ENCODE results near the gene PARL. TPM values are rescaled to one million over a fixed set of nuclear protein-coding genes. Genes with fewer than 3 reads are reported as not detected.

The PARL gene
- total RNA-seq, 4 donors from 2014 or later: 40.8 to 57.0 (median 47.6) TPM

DNA sequence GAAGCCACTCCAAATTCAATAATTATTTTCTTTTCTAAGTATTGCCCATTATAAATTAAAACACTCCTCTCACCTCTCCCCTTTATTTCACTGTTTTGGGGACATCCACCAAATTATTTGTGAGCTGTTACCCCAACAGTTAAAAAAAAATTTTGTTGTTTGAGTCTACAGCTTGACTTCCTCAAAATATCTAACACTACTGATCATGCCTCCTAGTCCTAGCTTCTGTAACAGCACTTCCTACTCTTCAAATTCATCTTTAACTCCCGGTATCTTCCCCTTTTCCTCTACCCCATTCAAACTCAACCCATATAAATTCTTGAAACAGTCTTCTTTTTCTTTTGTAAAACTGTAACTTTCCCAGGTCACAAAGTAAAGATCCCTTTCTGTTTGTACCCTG is 15.9 kb downstream of the PARL start:
- no peak for ATAC-seq (ENCODE audit: low FRiP score)
- TF ChIP-seq, protein P1, sequence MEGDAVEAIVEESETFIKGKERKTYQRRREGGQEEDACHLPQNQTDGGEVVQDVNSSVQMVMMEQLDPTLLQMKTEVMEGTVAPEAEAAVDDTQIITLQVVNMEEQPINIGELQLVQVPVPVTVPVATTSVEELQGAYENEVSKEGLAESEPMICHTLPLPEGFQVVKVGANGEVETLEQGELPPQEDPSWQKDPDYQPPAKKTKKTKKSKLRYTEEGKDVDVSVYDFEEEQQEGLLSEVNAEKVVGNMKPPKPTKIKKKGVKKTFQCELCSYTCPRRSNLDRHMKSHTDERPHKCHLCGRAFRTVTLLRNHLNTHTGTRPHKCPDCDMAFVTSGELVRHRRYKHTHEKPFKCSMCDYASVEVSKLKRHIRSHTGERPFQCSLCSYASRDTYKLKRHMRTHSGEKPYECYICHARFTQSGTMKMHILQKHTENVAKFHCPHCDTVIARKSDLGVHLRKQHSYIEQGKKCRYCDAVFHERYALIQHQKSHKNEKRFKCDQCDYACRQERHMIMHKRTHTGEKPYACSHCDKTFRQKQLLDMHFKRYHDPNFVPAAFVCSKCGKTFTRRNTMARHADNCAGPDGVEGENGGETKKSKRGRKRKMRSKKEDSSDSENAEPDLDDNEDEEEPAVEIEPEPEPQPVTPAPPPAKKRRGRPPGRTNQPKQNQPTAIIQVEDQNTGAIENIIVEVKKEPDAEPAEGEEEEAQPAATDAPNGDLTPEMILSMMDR (IDR thresholded peaks at IDR 0.05): no peak

DNA sequence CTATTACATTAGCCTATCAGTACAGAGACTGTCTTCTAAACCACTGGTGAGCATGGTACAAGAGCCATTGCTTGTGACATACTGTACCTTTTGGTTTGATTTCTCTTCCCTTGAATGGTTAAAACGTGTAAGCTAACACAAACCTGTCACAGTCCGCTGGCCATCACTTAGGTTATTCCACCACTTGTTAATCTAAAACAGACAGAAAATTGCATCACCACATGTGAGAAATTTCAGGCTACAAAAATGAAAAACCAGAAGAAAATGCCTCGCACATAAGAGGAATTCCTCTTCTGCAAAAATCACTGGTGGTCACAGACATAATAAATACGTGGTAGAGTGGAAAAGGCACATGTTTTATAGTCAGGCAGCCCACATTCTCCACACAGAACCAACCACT is 22.1 kb downstream of the PARL start:
- TF ChIP-seq, protein P1 (IDR thresholded peaks at IDR 0.05): no peak
- no peak for DNase-seq (ENCODE audit: low spot score)
- ATAC-seq (ENCODE audit: low FRiP score): no peak

More for the DNA sequence above, 15.9 kb downstream of the PARL start:
- no peak for DNase-seq (ENCODE audit: low spot score)

DNA sequence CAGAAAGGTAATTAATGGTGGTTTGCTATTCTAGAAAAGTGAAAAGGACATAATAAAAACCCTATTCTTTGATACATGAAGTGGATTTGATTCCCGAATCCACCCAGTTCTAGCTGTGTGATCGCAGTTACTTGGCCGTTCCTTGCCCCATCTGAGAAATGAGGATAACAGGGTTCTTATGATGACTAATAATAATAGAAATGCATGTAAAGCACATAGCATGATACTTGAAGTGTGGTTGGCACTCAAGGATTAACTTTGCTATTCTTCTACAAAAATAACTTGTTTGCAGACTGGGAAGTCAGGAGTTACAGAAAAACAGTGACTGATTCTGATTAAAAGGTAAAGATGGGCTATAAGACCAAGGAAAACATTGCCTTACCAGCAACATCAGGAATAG is 26.8 kb downstream of the PARL start:
- TF ChIP-seq, protein P1 (IDR thresholded peaks at IDR 0.05): no peak
- ATAC-seq (ENCODE audit: low FRiP score): no peak
- DNase-seq (ENCODE audit: low spot score): no peak

DNA sequence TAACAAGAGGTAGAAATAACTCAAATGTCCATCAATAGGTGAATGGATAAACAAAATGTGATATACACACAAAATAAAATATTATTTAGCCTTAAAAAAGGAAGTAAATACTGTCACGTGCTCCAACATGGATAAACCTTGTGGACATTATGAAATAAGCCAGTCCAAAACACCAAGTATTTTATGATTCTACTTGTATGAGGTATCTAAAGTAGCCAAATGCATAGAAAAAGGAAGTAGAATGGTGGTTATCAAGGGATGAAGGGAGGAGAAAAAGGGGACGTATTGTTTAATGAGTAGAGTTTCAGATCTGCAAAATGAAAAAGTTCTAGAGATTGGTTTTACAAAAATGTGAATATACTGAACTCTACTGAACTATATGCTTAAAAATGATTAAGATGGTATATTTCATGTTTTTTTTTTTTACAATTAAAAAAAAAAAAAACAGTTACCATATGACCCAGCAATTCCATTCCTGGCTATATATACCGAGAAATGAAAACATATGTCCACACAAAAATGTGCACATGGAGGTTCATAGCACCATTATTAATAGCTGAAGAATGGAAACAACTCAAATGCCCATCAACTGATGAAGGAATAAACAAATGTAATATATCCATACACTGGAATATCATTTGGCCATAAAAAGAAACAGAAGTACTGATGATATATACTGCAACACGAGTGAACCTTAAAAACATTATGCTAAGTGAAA is 30.2 kb downstream of the PARL start:
- TF ChIP-seq, protein P1 (IDR thresholded peaks at IDR 0.05): no peak
- no peak for ATAC-seq (ENCODE audit: low FRiP score)

DNA sequence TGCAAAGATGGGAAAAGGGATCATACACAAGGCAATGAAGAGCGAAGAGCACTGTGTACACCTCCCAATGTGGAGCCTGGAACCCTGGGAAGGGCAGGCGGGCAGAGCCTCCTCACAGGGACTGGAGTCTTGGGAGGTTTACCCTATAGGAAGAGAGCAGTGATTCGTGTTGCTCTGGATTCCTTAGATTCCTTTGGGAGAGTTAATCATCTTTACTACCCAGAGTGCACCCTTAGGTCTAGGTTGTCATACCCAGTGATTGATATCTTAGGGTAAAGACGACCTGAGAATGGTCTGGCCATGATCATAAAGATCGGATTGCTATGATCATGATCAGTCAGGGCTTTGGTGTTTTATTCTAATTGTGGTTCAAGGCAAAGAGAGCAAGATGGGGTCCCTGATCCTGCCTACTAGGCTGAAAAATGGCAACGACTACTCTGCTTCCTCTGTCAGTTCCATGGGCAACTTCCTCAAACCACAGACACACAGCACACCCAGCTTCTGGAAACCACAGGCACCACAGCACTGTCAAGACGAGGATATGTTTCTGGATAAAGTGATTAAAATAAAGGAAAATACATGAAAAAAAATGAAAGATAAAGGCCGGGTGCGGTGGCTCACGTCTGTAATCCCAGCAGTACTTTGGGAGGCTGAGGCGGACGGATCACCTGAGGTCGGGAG is 38.9 kb downstream of the PARL start:
- no peak for DNase-seq (ENCODE audit: low spot score)
- TF ChIP-seq, protein P1 (IDR thresholded peaks at IDR 0.05): no peak

More for the DNA sequence above, 30.2 kb downstream of the PARL start:
- DNase-seq (ENCODE audit: low spot score): no peak

DNA sequence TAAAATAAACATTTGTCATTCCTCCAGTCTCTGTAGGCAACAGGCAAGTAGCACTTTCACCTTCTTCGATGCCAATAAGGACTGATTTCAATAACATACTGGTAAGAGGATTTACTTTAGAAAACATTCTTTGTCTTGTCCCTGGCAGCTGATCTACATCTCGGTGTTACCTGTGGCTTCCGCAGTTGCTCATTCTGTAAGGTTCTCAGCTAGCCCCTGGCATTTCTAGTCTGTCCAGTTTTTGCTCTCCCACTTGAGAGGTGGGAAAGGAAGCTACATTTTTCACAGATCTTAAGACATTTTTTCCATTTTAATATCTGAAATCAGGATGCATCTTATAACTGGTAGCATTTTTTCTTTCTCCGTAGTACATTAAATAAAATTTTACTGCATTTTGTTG is 39.6 kb downstream of the PARL start:
- ATAC-seq (ENCODE audit: low FRiP score): no peak
- DNase-seq (ENCODE audit: low spot score): no peak
- TF ChIP-seq, protein P1 (IDR thresholded peaks at IDR 0.05): no peak

More for the DNA sequence above, 38.9 kb downstream of the PARL start:
- no peak for ATAC-seq (ENCODE audit: low FRiP score)

DNA sequence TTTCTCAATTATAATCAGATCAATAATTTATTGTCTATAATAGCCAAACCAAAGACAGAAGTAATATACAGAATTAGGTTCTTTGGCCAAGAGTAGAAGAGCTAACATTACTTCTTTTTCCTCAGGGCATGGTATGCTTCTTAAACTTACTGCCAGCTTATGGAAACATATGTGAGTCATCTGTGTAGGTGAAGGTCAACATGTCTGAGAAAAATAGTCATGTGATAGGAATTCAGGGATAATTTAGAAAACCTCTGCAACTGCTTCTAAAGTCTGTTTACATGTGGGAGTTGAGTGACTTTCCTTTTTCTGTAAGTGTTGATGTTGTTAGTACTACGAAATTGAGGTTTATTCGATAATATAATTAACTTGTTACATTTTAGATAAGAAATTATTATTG is 40.1 kb downstream of the PARL start:
- peak; percentile 28 for ATAC-seq (ENCODE audit: low FRiP score)
- TF ChIP-seq, protein P1 (IDR thresholded peaks at IDR 0.05): no peak
- DNase-seq (ENCODE audit: low spot score): no peak

Measured in omental fat pad (tissue), 4 donors.